ENCODE results near the gene HNRNPUL2. TPM values are rescaled to one million over a fixed set of nuclear protein-coding genes. Genes with fewer than 3 reads are reported as not detected.
"Not testable (repeated sequence)": the region's sequence is repeated elsewhere in the genome, so short reads cannot be mapped to it uniquely, and the experiment has no call there.

HNRNPUL2 gene
- total RNA-seq, 1 donor from 2014 or later, result 30.4 TPM

DNA sequence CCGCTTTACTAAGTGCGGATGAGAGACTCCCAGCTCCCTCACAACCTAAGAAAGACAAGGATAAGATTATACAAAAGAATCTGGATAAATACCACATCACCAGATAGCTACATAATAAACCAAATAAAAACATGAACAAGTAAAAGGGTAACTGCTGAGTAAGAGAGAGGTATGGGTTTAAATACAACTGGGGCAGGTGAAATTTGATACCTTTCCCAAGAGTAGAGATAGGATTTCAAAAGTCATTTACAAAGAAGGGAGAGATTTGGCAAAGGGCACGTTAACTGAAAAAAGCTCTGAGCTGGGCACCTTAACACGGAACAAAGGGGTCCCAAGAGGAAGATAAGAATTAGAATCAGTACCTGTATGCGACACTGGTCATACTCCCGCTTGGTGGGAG, 50.1 kb downstream of the HNRNPUL2 start:
- no peak for DNase-seq
- intact Hi-C loops (cut with DNase I), result no loop called here
- no peak for ATAC-seq (ENCODE audit: poor library complexity)

DNA sequence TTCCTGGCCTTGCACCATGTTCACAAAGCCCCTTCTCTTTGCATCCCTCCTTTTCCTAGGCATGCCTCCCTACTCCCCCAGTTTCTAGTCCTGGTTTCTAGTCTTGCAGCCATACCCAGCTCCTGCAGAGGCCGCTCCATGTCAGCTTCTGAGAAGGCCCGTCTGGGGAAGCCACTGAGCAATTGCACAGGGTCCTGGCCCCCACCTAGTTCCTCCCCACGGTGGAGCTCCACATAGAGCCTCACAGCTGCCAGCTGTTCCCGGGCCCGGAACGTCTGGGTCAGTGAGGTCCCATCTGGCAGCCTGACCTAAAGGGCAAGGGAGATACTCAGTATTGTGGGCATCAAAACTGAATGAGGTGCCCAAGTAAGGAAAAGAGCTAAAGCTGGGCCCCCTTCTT, 50.6 kb downstream of the HNRNPUL2 start:
- ATAC-seq (ENCODE audit: poor library complexity) (no peak), DNase-seq (no peak)
- intact Hi-C loops (cut with DNase I), result no loop called here

DNA sequence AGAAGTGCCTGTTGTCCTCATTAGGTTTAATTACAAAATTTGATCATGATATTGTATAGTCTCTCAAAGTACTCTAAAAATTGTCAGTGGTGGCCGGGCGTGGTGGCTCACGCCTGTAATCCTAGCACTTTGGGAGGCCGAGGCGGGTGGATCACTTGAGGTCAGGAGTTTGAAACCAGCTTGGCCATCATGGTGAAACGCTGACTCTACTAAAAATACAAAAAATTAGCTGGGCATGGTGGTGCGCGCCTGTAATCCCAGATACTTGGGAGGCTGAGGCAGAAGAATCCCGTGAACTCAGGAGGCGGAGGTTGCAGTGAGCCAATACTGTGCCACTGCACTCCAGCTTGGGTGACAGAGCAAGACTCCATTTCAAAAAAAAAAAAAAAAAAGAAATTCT, 51.8 kb downstream of the HNRNPUL2 start:
- DNase-seq; intact Hi-C loops (cut with DNase I); ATAC-seq (ENCODE audit: poor library complexity): not testable (repeated sequence)

DNA sequence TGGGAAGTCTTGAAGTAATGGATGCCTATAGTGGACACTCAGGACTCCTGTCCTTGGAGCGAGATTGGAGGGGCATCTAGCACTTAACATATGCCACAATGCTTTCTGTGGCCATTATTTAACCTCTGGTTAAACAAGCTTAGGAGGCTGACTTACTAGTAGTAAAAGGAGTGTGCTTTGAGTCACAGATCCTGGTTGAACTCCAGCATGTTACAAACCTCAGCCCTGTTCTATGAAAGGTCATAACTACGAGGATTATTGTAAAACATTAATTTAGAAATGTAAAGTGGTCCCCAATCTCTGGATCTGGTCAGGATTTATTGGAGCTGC, 54.1 kb downstream of the HNRNPUL2 start:
- DNase-seq (no peak), ATAC-seq (ENCODE audit: poor library complexity) (no peak)
- intact Hi-C loops (cut with DNase I), result no loop called here

DNA sequence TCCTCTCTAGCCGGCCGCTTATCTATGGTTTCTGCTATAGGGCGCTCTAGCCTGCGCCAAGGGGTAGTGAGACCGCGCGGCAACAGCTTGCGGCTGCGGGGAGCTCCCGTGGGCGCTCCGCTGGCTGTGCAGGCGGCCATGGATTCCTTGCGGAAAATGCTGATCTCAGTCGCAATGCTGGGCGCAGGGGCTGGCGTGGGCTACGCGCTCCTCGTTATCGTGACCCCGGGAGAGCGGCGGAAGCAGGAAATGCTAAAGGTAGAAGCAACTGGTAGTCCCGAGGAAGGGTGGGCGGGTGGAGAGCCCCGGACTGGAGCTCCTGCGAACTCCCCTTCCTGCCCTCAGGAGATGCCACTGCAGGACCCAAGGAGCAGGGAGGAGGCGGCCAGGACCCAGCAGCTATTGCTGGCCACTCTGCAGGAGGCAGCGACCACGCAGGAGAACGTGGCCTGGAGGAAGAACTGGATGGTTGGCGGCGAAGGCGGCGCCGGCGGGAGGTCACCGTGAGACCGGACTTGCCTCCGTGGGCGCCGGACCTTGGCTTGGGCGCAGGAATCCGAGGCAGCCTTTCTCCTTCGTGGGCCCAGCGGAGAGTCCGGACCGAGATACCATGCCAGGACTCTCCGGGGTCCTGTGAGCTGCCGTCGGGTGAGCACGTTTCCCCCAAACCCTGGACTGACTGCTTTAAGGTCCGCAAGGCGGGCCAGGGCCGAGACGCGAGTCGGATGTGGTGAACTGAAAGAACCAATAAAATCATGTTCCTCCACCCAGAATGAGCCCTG, 55.5 kb downstream of the HNRNPUL2 start, which contains the start of the genes LBHD1 and UQCC3:
Gene LBHD1, minus strand, starts transcription at position 660 of the 782 bp plus-strand sequence. CDS start 2,236 bp downstream, outside the sequence.
Gene UQCC3, plus strand, starts transcription at position 66 of the 782 bp plus-strand sequence. Its CDS starts 73 bp downstream, at position 139.
- DNase-seq, result peak; percentile 80
- peak; percentile 87 for ATAC-seq (ENCODE audit: poor library complexity)
- intact Hi-C loops (cut with DNase I), result no loop called here

DNA sequence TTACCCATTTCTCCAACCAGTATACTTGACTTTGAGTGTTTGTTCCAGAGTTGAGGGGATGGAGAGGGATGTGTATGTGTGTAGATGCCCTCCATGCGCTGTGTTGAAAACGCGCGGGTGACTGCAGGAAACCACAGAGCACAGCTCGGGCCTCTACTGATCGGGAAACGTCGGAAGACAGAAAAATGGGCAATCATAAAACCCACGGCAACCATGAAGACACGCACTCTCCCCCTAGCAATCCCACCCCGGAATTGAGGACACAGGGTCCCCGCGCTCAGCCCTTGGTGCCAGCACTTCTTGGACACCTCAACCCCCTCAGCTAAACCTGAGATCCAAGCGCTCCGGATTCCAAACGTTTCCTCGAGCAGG, 56.0 kb downstream of the HNRNPUL2 start:
- DNase-seq (no peak), ATAC-seq (ENCODE audit: poor library complexity) (peak; percentile 32)
- intact Hi-C loops (cut with DNase I), result no loop called here

DNA sequence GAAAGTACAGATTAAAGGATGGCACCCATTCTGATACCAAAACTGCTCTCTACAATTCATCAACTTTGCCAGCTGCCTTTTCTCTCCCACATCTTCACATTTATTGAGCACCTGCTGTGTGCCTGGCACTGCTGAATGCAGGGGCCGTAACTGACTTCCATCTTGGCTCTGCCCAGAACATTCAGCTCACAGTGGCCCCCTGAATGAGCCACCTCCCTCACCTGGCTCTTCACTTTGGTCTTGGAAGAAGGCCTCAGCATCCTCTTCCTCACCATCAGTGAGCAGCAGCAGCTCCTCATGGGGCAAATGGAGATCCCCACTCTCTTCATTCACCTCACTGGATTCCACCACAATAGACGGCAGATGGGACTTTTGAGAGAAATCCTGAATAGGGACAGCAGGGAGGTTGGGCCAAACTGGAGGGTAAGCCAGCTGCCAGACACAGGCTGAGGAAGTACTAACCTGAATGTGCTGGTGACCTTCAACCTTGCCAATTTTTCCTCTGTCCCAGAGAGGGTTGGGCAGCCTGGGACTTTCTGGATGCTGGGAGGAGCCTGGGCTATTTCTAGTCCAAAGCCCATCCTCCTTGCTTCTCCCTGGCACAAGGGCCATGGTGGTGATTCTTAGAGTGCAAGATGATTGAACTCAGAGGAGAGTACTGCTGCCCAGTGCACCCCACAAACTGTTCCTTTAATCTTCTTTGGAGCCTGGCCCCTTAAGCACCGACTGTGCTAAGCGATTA, 57.7 kb downstream of the HNRNPUL2 start:
- ATAC-seq (ENCODE audit: poor library complexity) (no peak), DNase-seq (no peak)
- intact Hi-C loops (cut with DNase I), result no loop called here

DNA sequence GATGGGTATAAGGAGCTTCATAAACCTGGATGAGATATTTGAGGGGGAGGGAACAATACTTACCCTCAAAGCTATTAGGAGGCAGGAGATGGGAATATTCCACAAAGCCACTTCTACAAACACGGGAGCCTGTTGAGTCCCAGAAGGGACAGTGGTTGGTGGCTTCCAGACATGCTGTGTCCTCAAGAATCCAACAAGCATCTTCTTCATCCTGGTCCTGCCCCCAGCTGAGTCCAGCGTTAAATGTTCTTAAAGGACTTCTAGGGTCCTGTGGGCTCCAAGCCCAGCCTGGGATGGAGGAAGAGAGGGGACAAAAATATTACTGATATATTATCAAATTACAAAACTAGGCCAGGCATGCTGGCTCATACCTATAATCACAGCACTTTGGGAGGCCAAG, 59.8 kb downstream of the HNRNPUL2 start:
- no peak for DNase-seq
- intact Hi-C loops (cut with DNase I), result no loop called here
- ATAC-seq (ENCODE audit: poor library complexity), result no peak

DNA sequence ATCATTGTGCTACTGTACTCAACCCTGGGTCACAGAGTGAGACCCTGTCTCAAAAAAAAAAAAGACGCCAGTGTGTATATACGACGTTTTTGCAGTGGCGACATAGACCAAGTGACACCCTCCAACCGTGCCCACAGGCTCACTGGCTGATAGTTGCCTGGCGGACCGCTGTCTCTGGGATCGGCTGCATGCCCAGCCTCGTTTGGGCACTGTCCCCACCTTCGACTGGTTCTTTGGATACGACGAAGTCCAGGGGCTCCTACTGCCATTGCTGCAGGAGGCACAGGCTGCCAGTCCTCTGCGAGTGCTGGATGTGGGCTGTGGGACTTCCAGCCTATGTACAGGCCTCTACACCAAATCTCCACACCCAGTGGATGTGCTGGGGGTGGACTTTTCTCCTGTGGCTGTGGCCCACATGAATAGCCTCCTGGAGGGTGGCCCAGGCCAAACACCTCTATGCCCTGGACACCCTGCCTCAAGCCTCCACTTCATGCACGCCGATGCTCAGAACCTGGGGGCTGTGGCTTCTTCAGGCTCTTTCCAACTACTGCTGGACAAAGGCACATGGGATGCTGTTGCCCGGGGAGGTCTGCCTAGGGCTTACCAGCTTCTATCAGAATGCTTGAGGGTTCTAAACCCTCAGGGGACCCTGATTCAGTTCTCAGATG, 60.9 kb downstream of the HNRNPUL2 start:
- intact Hi-C loops (cut with DNase I), result no loop called here
- DNase-seq, result no peak
- ATAC-seq (ENCODE audit: poor library complexity), result peak; percentile 4

DNA sequence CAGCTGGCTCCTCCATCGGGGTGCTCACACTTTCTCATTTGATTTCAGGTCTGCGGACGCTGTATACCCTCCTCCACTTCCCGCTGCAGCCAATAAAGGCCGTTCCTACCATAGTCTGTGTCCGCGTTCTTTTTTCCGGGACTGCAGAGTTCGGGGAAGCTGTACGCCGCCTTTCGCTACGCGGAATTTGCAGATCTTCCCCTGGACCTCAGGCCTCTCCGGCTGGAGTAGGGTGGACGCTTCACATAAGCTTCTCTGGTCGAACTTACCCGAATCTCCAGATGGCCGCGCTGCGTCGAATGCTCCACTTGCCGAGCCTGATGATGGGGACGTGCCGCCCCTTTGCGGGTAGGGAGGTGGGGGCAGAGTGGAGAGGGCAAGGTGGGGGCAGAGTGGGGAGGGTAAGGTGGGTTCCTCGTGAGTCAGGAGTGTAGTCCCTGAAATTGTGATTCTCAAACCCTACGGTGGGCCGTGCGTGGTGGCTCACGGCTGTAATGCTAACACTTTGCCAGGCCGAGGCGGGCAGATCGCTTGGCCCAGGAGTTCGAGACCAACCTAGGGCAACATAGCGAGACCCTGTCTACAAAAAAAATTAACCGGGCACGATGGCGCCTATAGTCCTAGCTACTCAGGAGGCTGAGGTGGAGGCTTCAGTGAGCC, 61.5 kb downstream of the HNRNPUL2 start:
- intact Hi-C loops (cut with DNase I), result no loop called here
- ATAC-seq (ENCODE audit: poor library complexity), result peak; percentile 47
- peak; percentile 73 for DNase-seq

DNA sequence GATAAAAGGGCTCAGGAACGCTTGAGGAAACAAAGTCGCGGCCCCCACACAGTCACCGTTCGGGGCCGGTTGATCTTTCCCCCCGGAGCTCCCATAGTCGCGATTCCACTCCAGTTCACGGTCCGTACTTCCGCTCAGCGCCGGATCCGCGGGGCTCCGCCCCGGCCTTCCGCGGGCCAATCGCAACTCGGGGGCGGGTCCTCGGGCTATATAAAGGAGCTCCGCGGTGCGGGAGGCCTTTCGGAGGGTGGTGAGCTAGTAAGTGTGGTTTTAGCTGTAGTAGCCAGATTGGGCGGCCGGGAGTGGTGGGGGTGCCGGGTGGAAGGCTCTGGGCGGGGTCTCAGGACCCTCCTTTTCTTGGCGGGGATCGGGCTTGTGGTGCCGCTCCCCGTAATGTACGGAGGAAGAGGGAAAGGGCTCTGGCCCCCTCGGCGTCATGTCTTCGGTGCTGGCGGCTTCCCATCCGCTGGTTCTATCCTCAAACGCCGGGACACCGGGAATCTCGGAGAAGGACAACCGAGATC, 62.1 kb downstream of the HNRNPUL2 start, which contains the start of the genes C11orf98 and CSKMT:
Gene C11orf98, minus strand, starts transcription at position 136 of the 524 bp plus-strand sequence. Its CDS starts 41 bp downstream, at position 95.
Gene CSKMT, plus strand, starts transcription at position 238 of the 524 bp plus-strand sequence. CDS start 568 bp downstream, outside the sequence.
- intact Hi-C loops (cut with DNase I), result no loop called here
- ATAC-seq (ENCODE audit: poor library complexity), result peak; percentile 98
- DNase-seq, result peak; percentile 96

DNA sequence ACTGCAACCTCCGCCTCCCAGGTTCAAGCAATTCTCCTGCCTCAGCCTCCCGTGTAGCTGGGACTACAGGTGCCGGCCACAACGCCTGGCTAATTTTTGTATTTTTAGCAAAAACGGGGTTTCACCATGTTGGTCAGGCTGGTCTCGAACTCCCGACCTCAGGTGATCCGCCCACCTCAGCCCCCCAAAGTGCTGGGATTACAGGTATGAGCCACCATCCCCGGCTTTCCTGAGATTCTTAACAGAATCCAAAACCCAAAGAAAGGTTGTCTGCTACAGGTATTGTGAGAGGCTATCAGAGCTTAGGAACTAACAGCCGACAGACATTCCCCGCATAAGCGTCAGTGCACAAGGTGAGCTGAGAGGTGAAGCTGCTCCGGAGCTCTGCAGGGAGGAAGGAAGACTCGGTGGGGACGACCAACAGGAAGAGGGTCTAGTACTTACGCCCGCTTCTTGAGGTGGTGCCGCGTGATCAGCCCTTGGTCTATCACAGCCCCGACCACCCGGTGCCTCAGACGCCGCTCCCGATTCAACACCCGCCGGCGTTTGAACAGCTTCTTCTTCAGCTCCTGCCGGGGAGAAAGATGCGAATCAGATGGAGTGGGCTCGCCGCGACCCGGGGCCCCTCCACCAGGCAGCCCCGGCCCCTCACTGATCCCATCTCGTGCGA, 62.7 kb downstream of the HNRNPUL2 start:
- peak; percentile 32 for ATAC-seq (ENCODE audit: poor library complexity)
- no peak for DNase-seq
- intact Hi-C loops (cut with DNase I), result no loop called here

Other genes starting within 250 kb of the HNRNPUL2 start
- 318 TPM for gene AHNAK, start 180.7 kb downstream of the HNRNPUL2 start, total RNA-seq
- 794 TPM for gene EEF1G, start 153.6 kb downstream of the HNRNPUL2 start, total RNA-seq
- 14.7 TPM for gene TUT1, start 135.9 kb downstream of the HNRNPUL2 start, total RNA-seq
- gene MTA2, start 125.6 kb downstream of the HNRNPUL2 start, total RNA-seq, result 28.2 TPM
- gene EML3, start 114.7 kb downstream of the HNRNPUL2 start, total RNA-seq, result 13.1 TPM
- 1.5 TPM for gene ROM1, start 114.2 kb downstream of the HNRNPUL2 start, total RNA-seq
- 11.6 TPM for gene B3GAT3, start 105.5 kb downstream of the HNRNPUL2 start, total RNA-seq
- gene GANAB, start 80.8 kb downstream of the HNRNPUL2 start, total RNA-seq, result 91.4 TPM
- gene INTS5, start 74.2 kb downstream of the HNRNPUL2 start, total RNA-seq, result 9.6 TPM
- gene C11orf98, start 62.2 kb downstream of the HNRNPUL2 start, total RNA-seq, result 30.4 TPM
- gene CSKMT, start 62.1 kb downstream of the HNRNPUL2 start, total RNA-seq, result 3.7 TPM
- gene UQCC3, start 55.8 kb downstream of the HNRNPUL2 start, total RNA-seq, result 7.8 TPM
- 3.2 TPM for gene LBHD1, start 55.2 kb downstream of the HNRNPUL2 start, total RNA-seq
- gene UBXN1, start 48.4 kb downstream of the HNRNPUL2 start, total RNA-seq, result 82.2 TPM
- gene LRRN4CL, start 37.9 kb downstream of the HNRNPUL2 start, total RNA-seq, result 3.8 TPM
- gene BSCL2, start 20.0 kb downstream of the HNRNPUL2 start, total RNA-seq, result 21.7 TPM
- not detected for gene GNG3, start 19.8 kb downstream of the HNRNPUL2 start, total RNA-seq
- gene TTC9C, start 1.0 kb upstream of the HNRNPUL2 start, total RNA-seq, result 14.0 TPM
- 9.7 TPM for gene ZBTB3, start 26.7 kb upstream of the HNRNPUL2 start, total RNA-seq
- 36.8 TPM for gene POLR2G, start 34.1 kb upstream of the HNRNPUL2 start, total RNA-seq
- gene TAF6L, start 43.9 kb upstream of the HNRNPUL2 start, total RNA-seq, result 9.2 TPM
- gene TMEM179B, start 59.9 kb upstream of the HNRNPUL2 start, total RNA-seq, result 17.1 TPM
- gene TMEM223, start 64.5 kb upstream of the HNRNPUL2 start, total RNA-seq, result 17.4 TPM
- gene NXF1, start 78.0 kb upstream of the HNRNPUL2 start, total RNA-seq, result 40.1 TPM
- gene STX5, start 104.6 kb upstream of the HNRNPUL2 start, total RNA-seq, result 15.7 TPM
- gene TEX54, start 105.4 kb upstream of the HNRNPUL2 start, total RNA-seq, result not detected
- gene WDR74, start 112.1 kb upstream of the HNRNPUL2 start, total RNA-seq, result 27.0 TPM
- gene SLC3A2, start 153.4 kb upstream of the HNRNPUL2 start, total RNA-seq, result 32.9 TPM
- gene CHRM1, start 193.9 kb upstream of the HNRNPUL2 start, total RNA-seq, result not detected

Data from Right ventricle myocardium superior (tissue), 1 donor.